Transverse colon (tissue), 4 donors: ENCODE measurements around the gene GALNT13. TPM values are rescaled to one million over a fixed set of nuclear protein-coding genes. Genes with fewer than 3 reads are reported as not detected.
A peak's percentile ranks its signal among the peaks of the same experiment; 100 is the strongest.

ENCODE experiments used
- DNase-seq: peaks from one replicate; pipeline ENCODE4 v3.0.0-alpha.2; 2019
- H3K27ac ChIP-seq, 4 donors: fragments of 200-600 bp; sonication (generic); 2 replicates each; pipeline ENCODE4 v1.5.1; 2016 to 2018; ENCODE audit warnings: inconsistent platforms in 4 of 4
- H3K27me3 ChIP-seq: fragments of 200-600 bp; sonication (generic); 2 replicates; pipeline ENCODE4 v1.5.1; 2017; ENCODE audit warnings: inconsistent platforms
- H3K36me3 ChIP-seq, 4 donors: fragments of 200-600 bp; sonication (generic); 2 replicates each; pipeline ENCODE4 v1.5.1; 2017 to 2019; ENCODE audit warnings: inconsistent platforms in 4 of 4
- H3K4me1 ChIP-seq, 4 donors: fragments of 200-600 bp; sonication (generic); 2 replicates each; pipeline ENCODE4 v1.5.1; 2017 to 2020; ENCODE audit warnings: inconsistent platforms in 4 of 4
- H3K4me3 ChIP-seq, 4 donors: fragments of 200-600 bp; sonication (generic); 1 replicate in 1 of 4; 2 replicates in 3 of 4; pipeline versions ENCODE4 v1.5.1 to v1.6.1; 2017 to 2019; ENCODE audit warnings: inconsistent platforms in 4 of 4
- H3K9me3 ChIP-seq, 2 donors: fragments of 200-600 bp; sonication (generic); 2 replicates each; pipeline ENCODE4 v1.5.1; 2017 to 2019; ENCODE audit warnings: inconsistent platforms in 2 of 2
- CTCF ChIP-seq, 5 experiments: fragments of 200-600 bp in 3 of 5; fragments of 450-650 bp in 2 of 5; sonication (generic) in 3 of 5; IDR thresholded peaks; 1 replicate in 2 of 5; 2 replicates in 3 of 5; pipeline ENCODE4 v1.5.1; 2016 to 2017; ENCODE audit warnings: antibody characterized with exemption in 5 of 5, inconsistent platforms in 3 of 5, mild to moderate bottlenecking in 2 of 5, moderate library complexity in 1 of 5
- EP300 ChIP-seq: sonication (generic); formaldehyde crosslinking; IDR thresholded peaks from one replicate; pipeline ENCODE4 v1.6.1; 2017; ENCODE audit warnings: antibody characterized with exemption, low read depth
- POLR2A ChIP-seq: fragments of 450-650 bp; IDR thresholded peaks from one replicate; pipeline ENCODE4 v1.6.1; 2016; ENCODE audit warnings: antibody characterized with exemption, mild to moderate bottlenecking, moderate library complexity
- POLR2AphosphoS5 ChIP-seq, 3 donors: sonication (generic); formaldehyde crosslinking; IDR thresholded peaks; one replicate each; pipeline ENCODE4 v1.6.1; 2016; ENCODE audit warnings: antibody characterized with exemption in 3 of 3
- WGBS, 2 donors: methylation state at CpG; one replicate each; pipeline ENCODE4 v1.1.5; 2018; ENCODE audit warnings: low coverage in 1 of 2; 5-methylcytosine and 5-hydroxymethylcytosine counted together
- in situ Hi-C, 4 donors: fragments of 200-750 bp; cut with MboI; loops; one replicate each; pipeline versions ENCODE4 v1.15.0 to v1.15.1; 2017; ENCODE audit warnings: low sequenced_read_pairs in 3 of 4, low pct_ligation_motif_present in 1 of 4, low pct_unique_long_range_greater_than_20kb in 1 of 4
- intact Hi-C: fragments of 100-400 bp; cut with DNase I; formaldehyde crosslinking; loops from one replicate; pipeline ENCODE4 v1.15.1; 2023; ENCODE audit warnings: low total_unique reads
- total RNA-seq, 4 donors: library from RNA; depleted of rRNA; stranded (reverse); fragments of >200 nt; gene quantifications; one replicate each; pipeline ENCODE4 v1.1.0, GENCODE V29; 2016

Gene GALNT13
- total RNA-seq, result under 1 TPM in 2 of 4 donors, not detected in 2; 0.41 to 0.95 TPM

- WGBS, 2 donors, result 16% methylated on average over 35 of the region's 93 CpGs; no CpG with 5 or more reads in 1 of the 2 donors
- intact Hi-C loops, result no loop called here
- in situ Hi-C loops, result no loop called here
- no peak for DNase-seq
- Histone ChIP-seq H3K36me3 (no peaks in the 10 kb centered on the region), H3K27me3 (peaks cover 51% of the 10 kb centered on the region), H3K27ac (no peak within 1 kb of the TSS), H3K4me1 (peaks cover 0 to 5% (median 1%) of the 10 kb centered on the region in 4 donors), H3K4me3 (peak within 1 kb of the TSS in 2 of 4 donors; percentile 19 to 31), H3K9me3 (no peaks in the 10 kb centered on the region)
- TF ChIP-seq POLR2AphosphoS5 (IDR thresholded peaks at IDR 0.05) (no peak), EP300 (no peak), CTCF (IDR thresholded peaks at IDR 0.05) (no peak), POLR2A (no peak)
These were observed at the start of gene GALNT13 for GRCh38 chr2:153871231-153872221. TSS of gene GALNT13 (plus strand) at chr2:153871922.

GRCh38 chr2:153823880-153824279 lies 47.8 kb upstream of the GALNT13 start:
- intact Hi-C loops, result no loop called here
- Histone ChIP-seq H3K9me3 (no peaks in the 10 kb centered on the region), H3K4me1 (no peaks in the 10 kb centered on the region), H3K27me3 (no peaks in the 10 kb centered on the region), H3K4me3 (no peak overlapping the region), H3K36me3 (no peaks in the 10 kb centered on the region), H3K27ac (no peak overlapping the region)
- in situ Hi-C loops, result no loop called here
- DNase-seq, result no peak
- TF ChIP-seq POLR2AphosphoS5 (IDR thresholded peaks at IDR 0.05), result no peak
- TF ChIP-seq CTCF (IDR thresholded peaks at IDR 0.05), result no peak
- no peak for TF ChIP-seq POLR2A
- TF ChIP-seq EP300, result no peak
- WGBS, 2 donors, result 38 to 50% methylated on average over 1 of the region's 1 CpG

GRCh38 chr2:153828335-153828734 lies 43.4 kb upstream of the GALNT13 start:
- Histone ChIP-seq H3K27ac (no peak overlapping the region), H3K36me3 (no peaks in the 10 kb centered on the region), H3K27me3 (no peaks in the 10 kb centered on the region), H3K9me3 (no peaks in the 10 kb centered on the region), H3K4me3 (no peak overlapping the region), H3K4me1 (no peaks in the 10 kb centered on the region)
- no peak for DNase-seq
- intact Hi-C loops, result no loop called here
- in situ Hi-C loops, result no loop called here
- 52 to 83% methylated on average over 2 to 6 of the region's 6 CpGs for WGBS, 2 donors
- TF ChIP-seq POLR2AphosphoS5 (IDR thresholded peaks at IDR 0.05), result no peak
- TF ChIP-seq CTCF (IDR thresholded peaks at IDR 0.05), result no peak
- no peak for TF ChIP-seq EP300
- no peak for TF ChIP-seq POLR2A

- TF ChIP-seq CTCF (IDR thresholded peaks at IDR 0.05) (no peak), POLR2AphosphoS5 (IDR thresholded peaks at IDR 0.05) (no peak), EP300 (no peak), POLR2A (no peak)
- intact Hi-C loops (no loop called here), in situ Hi-C loops (no loop called here)
- WGBS, 2 donors, result 79 to 88% methylated on average over 2 of the region's 2 CpGs
- Histone ChIP-seq H3K27ac (no peak overlapping the region), H3K4me3 (no peak overlapping the region), H3K36me3 (no peaks in the 10 kb centered on the region), H3K9me3 (peaks cover 0 to 5% of the 10 kb centered on the region in 2 donors), H3K4me1 (no peaks in the 10 kb centered on the region), H3K27me3 (no peaks in the 10 kb centered on the region)
- DNase-seq, result no peak
These were observed 37.1 kb upstream of the GALNT13 start for GRCh38 chr2:153834662-153835061.
